A549 treated with Mapracorat at 1 μM for 4 hours (cell line): ENCODE results near the gene TDRD3. TPM values are rescaled to one million over a fixed set of nuclear protein-coding genes. Genes with fewer than 3 reads are reported as not detected.

ENCODE experiments used
- total RNA-seq: library from RNA; stranded (reverse); fragments of 200-300 nt; extraction: Qiagen RNA extraction; gene quantifications from 5 replicates; pipeline ENCODE4 v1.2.3, GENCODE V29; 2022

Gene TDRD3
- total RNA-seq = 4.9 to 6.1 TPM (median 5.2 TPM) in 5 replicates

DNA sequence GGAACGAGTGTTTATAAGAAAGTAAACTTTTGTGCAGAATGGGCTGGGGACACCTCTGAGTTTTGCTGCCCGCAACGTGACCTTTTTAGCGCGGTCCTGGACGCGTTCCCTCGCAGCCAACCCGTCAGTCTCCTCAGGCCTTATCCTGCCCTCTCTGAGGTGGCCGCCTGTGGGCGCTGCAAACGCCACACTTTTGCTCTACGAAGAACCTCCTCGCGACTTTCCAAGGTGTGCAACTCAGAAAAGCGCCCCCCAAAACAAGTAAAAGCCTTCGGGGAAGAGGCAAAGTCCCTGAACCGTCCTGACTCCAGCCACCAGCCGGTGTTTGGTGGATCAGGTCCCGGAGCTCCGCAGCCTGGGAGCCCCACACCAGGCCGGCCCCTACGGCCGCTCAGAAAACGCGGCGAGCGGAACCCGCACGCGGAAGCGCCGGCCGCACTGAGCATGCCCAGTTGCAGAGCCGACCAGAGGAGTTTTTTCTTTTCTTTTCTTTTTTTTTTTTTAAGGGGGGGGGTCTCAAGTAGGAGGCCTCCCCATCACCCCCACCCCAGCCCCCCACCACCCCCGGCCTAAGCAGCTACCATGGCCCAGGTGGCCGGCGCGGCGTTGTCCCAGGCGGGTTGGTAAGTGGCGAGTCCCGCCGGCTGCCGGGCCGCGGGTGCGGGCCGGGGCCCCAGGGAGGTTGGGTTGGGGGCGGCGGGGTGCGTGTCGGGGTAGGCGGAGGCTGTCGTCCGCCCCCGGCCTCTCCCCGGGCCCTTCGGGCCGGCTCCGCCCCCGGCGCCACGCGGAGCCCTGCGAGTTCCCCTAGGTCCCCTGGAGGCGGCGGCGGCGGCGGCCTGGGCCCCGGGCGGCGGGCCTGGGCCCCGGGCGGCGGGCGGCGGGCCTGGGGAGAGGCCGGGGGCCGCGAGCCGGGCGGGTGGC lies at the start of gene TDRD3:
Gene TDRD3, plus strand, starts transcription at position 438 of the 921 bp plus-strand sequence. Its CDS starts 145 bp downstream, at position 583.

Other genes with a start within 250 kb of the TDRD3 start
- gene DIAPH3, start 233.3 kb upstream of the TDRD3 start, total RNA-seq = 6.5 to 8.8 TPM (median 8.1 TPM) in 5 replicates